Adrenal gland (tissue), 5 donors: Measurements from ENCODE around the gene DTX4.

Source experiments
- CTCF ChIP-seq, 6 experiments: fragments of 450-650 bp in 4 of 6; fragments of 200-600 bp in 2 of 6; sonication (generic) in 1 of 6; IDR thresholded peaks; 1 replicate in 5 of 6; 2 replicates in 1 of 6; pipeline versions ENCODE4 v1.5.1 to v1.8.0; 2016 to 2021; ENCODE audit warnings: antibody characterized with exemption in 6 of 6, mild to moderate bottlenecking in 2 of 6, moderate library complexity in 1 of 6
- POLR2A ChIP-seq, 2 donors: fragments of 450-650 bp; IDR thresholded peaks; one replicate each; pipeline ENCODE4 v1.6.1; 2017; ENCODE audit warnings: antibody characterized with exemption in 2 of 2, mild to moderate bottlenecking in 2 of 2, moderate library complexity in 1 of 2
- donor health status: DM: no; HTN: no; CAD: no.

- no peak for TF ChIP-seq CTCF (IDR thresholded peaks at IDR 0.05)
- TF ChIP-seq POLR2A (IDR thresholded peaks at IDR 0.05), result no peak
These were observed 6.5 kb downstream of the DTX4 start for GRCh38 chr11:59178402-59178801.
